ENCODE data around the gene SFTPD. TPM values are rescaled to one million over a fixed set of nuclear protein-coding genes. Genes with fewer than 3 reads are reported as not detected.

The SFTPD gene
- total and polyA plus RNA-seq, 12 donors = 0.24 to 1.0 (median 0.70) TPM; not detected in 4

DNA sequence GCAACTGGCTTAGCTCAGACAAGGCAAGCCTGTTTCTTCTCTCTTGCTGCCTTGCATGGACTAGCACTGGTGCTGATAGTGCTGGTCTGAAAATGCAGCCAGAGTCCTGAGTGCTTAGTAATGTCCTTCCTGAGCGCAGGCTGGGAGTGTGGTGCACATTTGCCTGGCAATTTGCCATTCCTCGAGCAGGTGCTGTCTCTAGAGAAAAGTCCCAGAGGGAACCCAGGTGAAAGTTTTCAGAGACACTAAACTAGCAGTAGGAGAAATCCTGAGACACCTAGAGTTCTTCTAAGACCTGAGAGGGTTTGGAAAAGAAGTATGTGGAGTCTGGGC, 1.9 kb downstream of the SFTPD start:
- Histone ChIP-seq H3K36me3 (replicated peaks in 1 of 2) (no peaks in the 10 kb centered on the region), H3K4me1 (replicated peaks in 1 of 2) (no peaks in the 10 kb centered on the region), H3K4me3 (no peak overlapping the region), H3K27me3 (no peaks in the 10 kb centered on the region), H3K27ac (no peak overlapping the region), H3K9me3 (replicated peaks in 1 of 3) (no peaks in the 10 kb centered on the region)
- TF ChIP-seq, protein P1, sequence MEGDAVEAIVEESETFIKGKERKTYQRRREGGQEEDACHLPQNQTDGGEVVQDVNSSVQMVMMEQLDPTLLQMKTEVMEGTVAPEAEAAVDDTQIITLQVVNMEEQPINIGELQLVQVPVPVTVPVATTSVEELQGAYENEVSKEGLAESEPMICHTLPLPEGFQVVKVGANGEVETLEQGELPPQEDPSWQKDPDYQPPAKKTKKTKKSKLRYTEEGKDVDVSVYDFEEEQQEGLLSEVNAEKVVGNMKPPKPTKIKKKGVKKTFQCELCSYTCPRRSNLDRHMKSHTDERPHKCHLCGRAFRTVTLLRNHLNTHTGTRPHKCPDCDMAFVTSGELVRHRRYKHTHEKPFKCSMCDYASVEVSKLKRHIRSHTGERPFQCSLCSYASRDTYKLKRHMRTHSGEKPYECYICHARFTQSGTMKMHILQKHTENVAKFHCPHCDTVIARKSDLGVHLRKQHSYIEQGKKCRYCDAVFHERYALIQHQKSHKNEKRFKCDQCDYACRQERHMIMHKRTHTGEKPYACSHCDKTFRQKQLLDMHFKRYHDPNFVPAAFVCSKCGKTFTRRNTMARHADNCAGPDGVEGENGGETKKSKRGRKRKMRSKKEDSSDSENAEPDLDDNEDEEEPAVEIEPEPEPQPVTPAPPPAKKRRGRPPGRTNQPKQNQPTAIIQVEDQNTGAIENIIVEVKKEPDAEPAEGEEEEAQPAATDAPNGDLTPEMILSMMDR (IDR thresholded peaks at IDR 0.05) = no peak
- TF ChIP-seq POLR2A (IDR thresholded peaks at IDR 0.05) = no peak
- 37 to 61% (median 50%) methylated on average over 2 of the region's 2 CpGs for WGBS, 4 donors
- no peak for DNase-seq
- intact Hi-C loops (cut with DNase I) = no loop called here

DNA sequence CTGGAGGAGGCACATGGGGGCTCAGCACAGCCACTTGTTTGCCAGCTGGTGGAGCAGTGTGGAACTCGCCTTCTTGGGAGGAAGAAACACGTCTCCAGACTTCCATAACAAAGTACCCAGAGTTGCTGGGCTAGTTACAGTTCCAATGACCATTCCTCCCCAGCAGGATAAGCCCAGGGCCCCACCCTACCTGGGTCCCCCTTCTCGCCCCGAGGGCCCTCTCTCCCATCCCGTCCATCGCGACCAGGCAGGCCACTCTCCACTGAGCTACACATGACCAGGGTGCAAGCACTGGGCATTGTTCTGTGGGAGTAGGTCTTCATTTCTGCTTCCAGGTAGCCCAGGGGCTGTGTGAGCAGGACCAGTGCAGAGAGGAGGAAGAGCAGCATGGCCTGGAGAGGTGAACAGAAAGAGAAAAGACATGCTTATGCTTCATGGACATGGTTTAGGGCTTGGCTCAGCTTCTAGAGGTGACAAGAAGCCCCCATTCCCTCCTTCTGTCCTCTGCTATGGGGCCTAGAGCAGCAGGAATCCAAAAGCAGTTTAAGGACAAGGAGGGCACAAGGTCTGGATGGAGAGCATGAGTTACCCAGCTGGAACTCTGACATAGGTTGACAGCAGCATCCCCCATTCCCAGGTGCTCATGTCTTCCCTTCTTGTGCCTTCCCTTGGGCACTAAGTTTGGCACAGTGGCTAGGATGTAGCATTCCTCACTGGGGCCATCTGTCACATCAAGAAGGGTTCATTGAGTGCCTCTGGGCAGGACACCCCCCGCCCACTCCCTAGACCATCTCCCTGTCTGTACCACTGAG, 2.4 kb downstream of the SFTPD start:
- intact Hi-C loops (cut with DNase I) = no loop called here
- Histone ChIP-seq H3K27me3 (no peaks in the 10 kb centered on the region), H3K9me3 (replicated peaks in 1 of 3) (no peaks in the 10 kb centered on the region), H3K27ac (no peak overlapping the region), H3K4me1 (replicated peaks in 1 of 2) (no peaks in the 10 kb centered on the region), H3K4me3 (no peak overlapping the region), H3K36me3 (replicated peaks in 1 of 2) (no peaks in the 10 kb centered on the region)
- 73 to 75% (median 74%) methylated on average over 5 to 8 of the region's 8 CpGs for WGBS, 4 donors
- DNase-seq = peak in 1 of 7 donors; percentile 42
- TF ChIP-seq, protein P1 (IDR thresholded peaks at IDR 0.05) = no peak
- no peak for TF ChIP-seq POLR2A (IDR thresholded peaks at IDR 0.05)

DNA sequence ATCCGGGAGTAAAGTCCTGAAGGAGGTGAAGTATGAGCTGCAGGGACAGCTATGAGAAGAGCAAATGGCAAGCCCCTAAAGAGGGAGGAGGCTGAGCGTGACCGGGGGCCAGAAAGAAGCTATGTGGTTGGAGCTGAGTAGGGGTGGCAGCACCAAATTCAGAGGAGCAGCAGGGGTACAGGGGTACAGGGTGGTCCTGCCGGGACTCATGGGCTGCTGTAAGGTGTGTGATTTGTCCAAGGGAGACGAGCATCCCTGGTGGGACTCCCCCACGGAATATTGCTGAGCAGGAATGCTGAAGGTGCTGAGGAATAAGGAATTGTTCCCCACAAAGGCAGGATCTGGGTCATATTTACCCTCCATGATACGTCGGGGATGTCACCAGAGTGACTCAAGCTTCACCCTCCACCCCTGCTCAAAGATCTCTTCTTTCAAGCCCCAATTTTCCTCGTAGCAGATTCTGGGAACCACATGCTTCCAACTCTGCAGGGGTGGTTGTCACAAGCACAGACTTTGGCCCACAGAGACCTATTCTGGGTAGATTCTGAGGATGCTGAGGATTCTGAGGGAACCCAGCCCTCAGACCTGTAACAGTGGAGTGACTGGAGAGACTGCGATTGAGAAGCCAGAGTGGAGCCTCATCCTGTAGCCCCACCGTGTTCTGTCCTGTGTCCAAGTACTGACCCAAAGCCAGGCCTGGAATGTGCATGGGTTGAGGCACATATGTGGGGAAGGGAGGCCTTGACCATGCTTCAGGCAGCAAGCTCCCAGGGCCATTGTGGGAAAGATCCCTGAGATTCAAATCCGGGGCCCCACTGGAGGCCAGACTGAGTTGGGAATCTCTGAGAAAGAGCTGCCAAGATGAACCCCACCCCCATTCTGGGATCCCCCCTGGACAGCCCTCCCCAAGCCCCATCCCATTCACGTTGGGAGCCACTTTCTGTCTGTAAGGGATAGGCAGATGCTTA, 4.2 kb downstream of the SFTPD start:
- H3K27me3 ChIP-seq = no peaks in the 10 kb centered on the region

More for the DNA sequence above, 4.2 kb downstream of the SFTPD start:
- no peaks in the 10 kb centered on the region for H3K4me1 ChIP-seq (replicated peaks in 1 of 2)
- DNase-seq = peak in 1 of 7 donors; percentile 30
- no peak overlapping the region for H3K27ac ChIP-seq
- no peak overlapping the region for H3K4me3 ChIP-seq
- TF ChIP-seq POLR2A (IDR thresholded peaks at IDR 0.05) = no peak
- TF ChIP-seq, protein P1 (IDR thresholded peaks at IDR 0.05) = no peak
- WGBS, 4 donors = 75 to 82% (median 76%) methylated on average over 11 to 13 of the region's 13 CpGs
- intact Hi-C loops (cut with DNase I) = no loop called here
- H3K36me3 ChIP-seq (replicated peaks in 1 of 2) = no peaks in the 10 kb centered on the region
- H3K9me3 ChIP-seq (replicated peaks in 1 of 3) = no peaks in the 10 kb centered on the region
